Heart left ventricle (tissue), 16 donors: Measurements from ENCODE around the gene ADAMTS1. TPM values are rescaled to one million over a fixed set of nuclear protein-coding genes. Genes with fewer than 3 reads are reported as not detected.

Source experiments
- ATAC-seq, 4 donors: fragments of 200-7000 bp; cut with Tn5 transposase; one replicate each; pipeline ENCODE4 v1.9.1; 2020 to 2022; ENCODE audit warnings: moderate library complexity in 4 of 4, mild to moderate bottlenecking in 3 of 4, moderate number of reproducible peaks in 1 of 4
- DNase-seq, 5 donors: peaks; one replicate each; pipeline ENCODE4 v3.0.0-alpha.2; 2020
- H3K27ac ChIP-seq, 12 donors: fragments of 200-600 bp; sonication (generic) in 4 of 12; one replicate each; pipeline versions ENCODE4 v1.5.0 to v1.8.0; 2016 to 2022; ENCODE audit warnings: mild to moderate bottlenecking in 2 of 12
- H3K27me3 ChIP-seq, 9 donors: fragments of 200-600 bp; sonication (generic) in 2 of 9; one replicate each; pipeline versions ENCODE4 v1.5.1 to v1.8.0; 2016 to 2022; ENCODE audit warnings: mild to moderate bottlenecking in 3 of 9
- H3K36me3 ChIP-seq, 9 donors: fragments of 200-600 bp; sonication (generic) in 2 of 9; one replicate each; pipeline versions ENCODE4 v1.5.0 to v1.8.0; 2018 to 2022; ENCODE audit warnings: mild to moderate bottlenecking in 2 of 9
- H3K4me1 ChIP-seq, 12 donors: fragments of 200-600 bp; sonication (generic) in 4 of 12; one replicate each; pipeline versions ENCODE4 v1.5.0 to v1.8.0; 2016 to 2022; ENCODE audit warnings: mild to moderate bottlenecking in 3 of 12
- H3K4me3 ChIP-seq, 12 donors: fragments of 200-600 bp; sonication (generic) in 4 of 12; one replicate each; pipeline versions ENCODE4 v1.5.0 to v1.8.0; 2017 to 2022; ENCODE audit warnings: mild to moderate bottlenecking in 9 of 12, moderate library complexity in 4 of 12
- H3K9me3 ChIP-seq, 12 donors: fragments of 200-600 bp; sonication (generic) in 4 of 12; one replicate each; pipeline versions ENCODE4 v1.5.0 to v1.8.0; 2016 to 2022; ENCODE audit warnings: mild to moderate bottlenecking in 1 of 12
- CTCF ChIP-seq, 12 donors: fragments of 200-600 bp; sonication (generic) in 4 of 12; IDR thresholded peaks; one replicate each; pipeline versions ENCODE4 v1.5.0 to v1.8.0; 2018 to 2022; ENCODE audit warnings: antibody characterized with exemption in 12 of 12, mild to moderate bottlenecking in 5 of 12
- POLR2A ChIP-seq, 2 donors: fragments of 450-650 bp; IDR thresholded peaks; one replicate each; pipeline ENCODE4 v1.6.1; 2017; ENCODE audit warnings: antibody characterized with exemption in 2 of 2, mild to moderate bottlenecking in 2 of 2, moderate library complexity in 2 of 2
- WGBS, 4 donors: extraction: QIAGEN DNeasy Blood & Tissue Kit in 2 of 4; methylation state at CpG; one replicate each; pipeline versions ENCODE4 v1.1.5 to v1.1.7; 2013 to 2018; 5-methylcytosine and 5-hydroxymethylcytosine counted together
- intact Hi-C, 10 donors: fragments of 100-400 bp; cut with DNase I; formaldehyde crosslinking; loops; one replicate each; pipeline versions ENCODE4 v1.11.1 to v1.14.2; 2022
- polyA plus RNA-seq, 2 donors: library from polyadenylated mRNA; stranded (reverse); fragments of 200-250 nt; gene quantifications; one replicate each; pipeline ENCODE4 v1.2.3, GENCODE V29; 2013
- total RNA-seq, 9 donors: library from RNA; depleted of rRNA in 2 of 9; stranded (reverse); fragments of >200 nt in 2 of 9; fragmentation: NEBNext Ultra II Directional in 3 of 9; extraction: Animal tissue kit (Norgen Biotek cat#: 25700) in 3 of 9; gene quantifications; one replicate each; pipeline versions ENCODE4 v1.1.0 to v1.2.4, GENCODE V29; 2016 to 2023
- donor health status: ischemic (EF 13 %, LVEDD 7.1; RV severe dilation, severe dysfunction).
- donor health status: healthy with polysubstance abuse.
- donor health status: DM: no; HTN: yes; CAD: no.
- donor health status: DM: no; HTN: no; CAD: no.
- donor health status: ischemic (EF 25% LVEDD 6.9; RV normal size, moderate dysfunction).
- donor health status: ischemic (EF 25% LVEDD 5.7; RV mildly dilated, moderate dysfunction).
- donor health status: healthy.
- donor health status: DM: yes; HTN: yes; CAD: no.
- donor health status: ischemic (EF 35%, LVEDD 5.7; RV mildly dilated, moderate dysfunction).
- donor health status: nonischemic (EF 11% LVEDD 7.7; RV severe dilation, severe dysfunction).
- donor health status: DM: yes; HTN: yes; CAD: no.
- donor health status: PGD.
- donor health status: ischemic (EF 29% LVEDD 5.4; RV normal size, mild dysfunction).
- donor health status: nonischemic (EF 23%, LVEDD 6.1; RV moderate dilation, normal function).

ADAMTS1 gene
- total and polyA plus RNA-seq, 11 donors: 14.8 to 87.8 (median 60.7) TPM

- Histone ChIP-seq H3K4me3 (no peak overlapping the region), H3K27me3 (no peaks in the 10 kb centered on the region), H3K4me1 (peaks cover 0 to 45% (median 6%) of the 10 kb centered on the region in 12 donors), H3K27ac (peak overlapping the region in 3 of 12 donors; percentile 23 to 57 (median 26)), H3K9me3 (no peaks in the 10 kb centered on the region), H3K36me3 (no peaks in the 10 kb centered on the region)
- ATAC-seq: no peak
- WGBS, 4 donors: 58 to 78% (median 62%) methylated on average over 5 of the region's 5 CpGs
- DNase-seq: no peak
- TF ChIP-seq POLR2A (IDR thresholded peaks at IDR 0.05) (no peak), CTCF (IDR thresholded peaks at IDR 0.05) (no peak)
- intact Hi-C loops: loop anchor here in 1 of 10 donors (5.0 kb wide), 1 partner anchor 37 kb away; no protein-coding TSS in a partner anchor
Measured at GRCh38 chr21:26804895-26805609, 40.2 kb downstream of the ADAMTS1 start.

GRCh38 chr21:26801498-26801897, 43.7 kb downstream of the ADAMTS1 start:
- DNase-seq (no peak), ATAC-seq (peak in 1 of 4 donors; percentile 31)
- Histone ChIP-seq H3K36me3 (no peaks in the 10 kb centered on the region), H3K9me3 (no peaks in the 10 kb centered on the region), H3K27ac (peak overlapping the region; percentile 37 to 87 (median 75)), H3K4me3 (peak overlapping the region in 3 of 12 donors; percentile 4 to 22 (median 19)), H3K27me3 (no peaks in the 10 kb centered on the region), H3K4me1 (peaks cover 0 to 59% (median 11%) of the 10 kb centered on the region in 12 donors)
- WGBS, 4 donors: 71 to 86% (median 78%) methylated on average over 1 of the region's 1 CpG
- TF ChIP-seq CTCF (IDR thresholded peaks at IDR 0.05): no peak
- no peak for TF ChIP-seq POLR2A (IDR thresholded peaks at IDR 0.05)
- intact Hi-C loops: loop anchor here in 2 of 10 donors (1.0 to 5.0 kb wide), 2 partner anchors 41 to 44 kb away; partner anchors contain the start of gene ADAMTS1 (in 1 of the 2)

GRCh38 chr21:26800970-26801431, 44.2 kb downstream of the ADAMTS1 start:
- DNase-seq: peak in 4 of 5 donors; percentile 31 to 57 (median 48)
- intact Hi-C loops: loop anchor here in 2 of 10 donors (1.0 to 5.0 kb wide), 2 partner anchors 41 to 44 kb away; partner anchors contain the start of gene ADAMTS1 (in 1 of the 2)
- TF ChIP-seq POLR2A (IDR thresholded peaks at IDR 0.05): no peak
- no peak for TF ChIP-seq CTCF (IDR thresholded peaks at IDR 0.05)
- Histone ChIP-seq H3K27ac (peak overlapping the region; percentile 37 to 87 (median 75)), H3K4me1 (peaks cover 0 to 64% (median 12%) of the 10 kb centered on the region in 12 donors), H3K36me3 (no peaks in the 10 kb centered on the region), H3K4me3 (peak overlapping the region in 3 of 12 donors; percentile 4 to 22 (median 19)), H3K27me3 (no peaks in the 10 kb centered on the region), H3K9me3 (no peaks in the 10 kb centered on the region)
- ATAC-seq: peak; percentile 48 to 74 (median 60)
- 62 to 75% (median 66%) methylated on average over 9 of the region's 9 CpGs for WGBS, 4 donors

- no peak for ATAC-seq
- peak overlapping the region; percentile 37 to 87 (median 74) for H3K27ac ChIP-seq
- no peaks in the 10 kb centered on the region for H3K9me3 ChIP-seq
- H3K36me3 ChIP-seq: no peaks in the 10 kb centered on the region
- no peak overlapping the region for H3K4me3 ChIP-seq
- DNase-seq: no peak
- 83 to 94% (median 88%) methylated on average over 2 of the region's 2 CpGs for WGBS, 4 donors
- intact Hi-C loops: loop anchor here in 1 of 10 donors (5.0 kb wide), 1 partner anchor 42 kb away; no protein-coding TSS in a partner anchor
- H3K27me3 ChIP-seq: no peaks in the 10 kb centered on the region
- TF ChIP-seq CTCF (IDR thresholded peaks at IDR 0.05) (no peak), POLR2A (IDR thresholded peaks at IDR 0.05) (no peak)
- H3K4me1 ChIP-seq: peaks cover 0 to 68% (median 15%) of the 10 kb centered on the region in 12 donors
Measured at GRCh38 chr21:26800455-26800854, 44.8 kb downstream of the ADAMTS1 start.
